Stimulated activated CD8-positive, alpha-beta memory T cell treated with anti-CD3 and anti-CD28 coated beads, Interleukin-12 subunit alpha, Interleukin-12 subunit beta, amount 100 ng/mL, for 4 hours (primary cell): ENCODE results near the gene CCDC38.
"Not testable (repeated sequence)": the region's sequence is repeated elsewhere in the genome, so short reads cannot be mapped to it uniquely, and the experiment has no call there.

Source experiments
- DNase-seq: peaks from one replicate; pipeline ENCODE4 v3.0.0-alpha.2; 2020; ENCODE audit warnings: low read depth

The CCDC38 gene

DNA sequence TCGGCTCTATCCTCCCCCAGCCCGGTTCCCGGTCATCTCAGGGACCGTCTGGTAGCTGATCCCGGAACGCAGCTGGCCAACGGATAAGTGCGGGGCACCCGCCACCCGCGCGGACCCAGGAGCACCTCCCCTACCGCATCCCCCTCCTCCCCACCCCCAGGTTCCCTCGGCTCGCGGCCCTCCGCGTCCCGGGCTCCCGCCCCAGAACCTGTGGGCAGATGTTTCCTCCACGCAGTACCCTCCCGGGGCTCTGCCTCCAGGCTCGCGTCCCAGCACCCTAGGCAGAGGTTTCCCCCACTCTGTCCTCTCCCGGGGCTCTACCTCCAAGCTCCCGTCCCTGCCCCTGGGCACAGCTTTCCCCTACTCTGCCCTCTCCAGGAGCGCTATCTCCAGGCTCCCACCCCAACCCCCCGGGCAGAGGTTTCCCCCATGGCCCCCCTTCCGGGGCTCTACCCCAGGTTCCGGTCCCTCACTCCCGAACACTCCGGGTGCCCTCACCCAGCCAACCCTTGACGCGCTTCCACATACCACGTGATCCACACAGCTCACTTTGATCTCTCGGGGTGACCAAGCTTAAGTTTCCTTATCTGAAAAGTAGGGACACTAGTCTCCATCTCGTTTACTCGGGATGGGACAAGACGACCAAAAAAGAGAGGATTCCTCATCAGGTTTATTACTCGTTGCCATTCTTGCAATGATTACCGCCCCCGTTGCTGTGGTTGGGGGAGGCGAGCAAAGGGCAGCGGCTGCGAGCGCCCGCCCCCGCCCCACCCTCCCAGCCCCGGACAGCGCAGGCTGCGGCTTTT lies at the start of gene CCDC38:
CCDC38 (minus strand) TSS at position 91 of the 806 bp plus-strand sequence. CDS start 6,105 bp downstream, outside the sequence.
- DNase-seq, result peak; percentile 71

GRCh38 chr12:95990136-95990535 lies 47.7 kb upstream of the CCDC38 start:
- DNase-seq, result no peak

DNA sequence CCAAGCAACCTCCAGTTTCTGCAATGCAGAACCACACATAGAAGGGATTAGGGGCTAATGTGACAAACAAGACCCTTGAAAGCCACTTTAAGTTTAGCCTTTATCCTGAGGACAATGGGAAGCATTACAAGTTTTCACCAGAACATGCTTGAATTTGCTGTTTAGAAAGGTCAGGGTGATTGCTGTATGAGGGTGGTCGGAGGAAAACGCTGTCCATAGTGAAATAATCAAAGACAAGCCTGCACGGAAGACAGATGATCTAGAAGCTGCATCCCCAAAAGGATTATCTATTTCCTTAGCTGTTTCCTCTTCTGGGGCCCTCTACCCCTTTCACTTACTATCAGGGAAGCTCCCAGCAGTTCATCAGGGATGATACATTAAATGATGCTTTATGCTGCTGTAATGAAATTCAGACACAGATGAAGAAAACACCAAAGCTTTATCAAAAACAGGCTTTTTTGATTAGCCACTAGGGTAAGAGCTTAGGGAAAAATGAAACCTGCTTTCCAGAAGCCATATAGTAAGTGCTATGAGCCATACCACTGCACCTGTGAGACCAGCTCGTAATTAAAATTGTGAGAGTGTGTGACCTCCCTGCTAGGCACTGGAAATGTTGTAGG lies 47.2 kb upstream of the CCDC38 start:
- no peak for DNase-seq

DNA sequence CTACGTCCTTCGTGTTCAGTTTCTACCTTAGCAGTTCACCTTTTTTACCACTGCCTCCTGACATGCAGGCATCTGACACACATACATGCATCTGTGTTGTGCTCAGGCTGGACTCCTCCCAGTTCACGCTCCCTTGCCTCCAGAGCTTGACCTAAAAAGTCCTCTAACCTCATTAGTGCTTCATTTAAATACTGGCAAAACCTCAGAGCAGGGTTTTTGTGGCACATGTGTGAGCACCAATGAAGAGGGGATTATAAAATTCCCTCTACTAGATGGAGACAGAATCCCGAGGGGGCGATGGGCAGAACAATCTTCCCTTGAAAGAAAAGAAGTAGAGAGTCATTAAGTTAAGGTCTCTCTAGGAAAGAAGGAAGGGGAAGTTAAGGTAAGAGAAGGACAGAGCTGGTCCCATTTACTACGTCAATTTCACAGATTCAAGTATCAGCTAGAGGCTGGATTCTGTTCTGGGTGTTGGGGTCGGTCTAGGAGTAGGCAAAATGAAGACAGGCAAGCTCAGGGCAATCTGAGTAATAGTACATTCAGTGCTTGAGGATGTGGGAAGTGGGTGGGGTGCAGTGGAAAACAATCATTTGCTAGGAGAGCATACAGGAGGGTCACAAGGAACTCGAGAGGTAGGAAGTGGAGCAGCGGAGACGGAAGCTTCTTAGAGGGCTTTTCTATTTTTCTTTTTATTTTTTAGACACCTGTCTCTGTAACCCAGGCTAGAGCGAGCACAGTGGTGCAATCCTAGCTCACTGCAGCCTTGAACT lies 46.3 kb upstream of the CCDC38 start:
- DNase-seq, result no peak

DNA sequence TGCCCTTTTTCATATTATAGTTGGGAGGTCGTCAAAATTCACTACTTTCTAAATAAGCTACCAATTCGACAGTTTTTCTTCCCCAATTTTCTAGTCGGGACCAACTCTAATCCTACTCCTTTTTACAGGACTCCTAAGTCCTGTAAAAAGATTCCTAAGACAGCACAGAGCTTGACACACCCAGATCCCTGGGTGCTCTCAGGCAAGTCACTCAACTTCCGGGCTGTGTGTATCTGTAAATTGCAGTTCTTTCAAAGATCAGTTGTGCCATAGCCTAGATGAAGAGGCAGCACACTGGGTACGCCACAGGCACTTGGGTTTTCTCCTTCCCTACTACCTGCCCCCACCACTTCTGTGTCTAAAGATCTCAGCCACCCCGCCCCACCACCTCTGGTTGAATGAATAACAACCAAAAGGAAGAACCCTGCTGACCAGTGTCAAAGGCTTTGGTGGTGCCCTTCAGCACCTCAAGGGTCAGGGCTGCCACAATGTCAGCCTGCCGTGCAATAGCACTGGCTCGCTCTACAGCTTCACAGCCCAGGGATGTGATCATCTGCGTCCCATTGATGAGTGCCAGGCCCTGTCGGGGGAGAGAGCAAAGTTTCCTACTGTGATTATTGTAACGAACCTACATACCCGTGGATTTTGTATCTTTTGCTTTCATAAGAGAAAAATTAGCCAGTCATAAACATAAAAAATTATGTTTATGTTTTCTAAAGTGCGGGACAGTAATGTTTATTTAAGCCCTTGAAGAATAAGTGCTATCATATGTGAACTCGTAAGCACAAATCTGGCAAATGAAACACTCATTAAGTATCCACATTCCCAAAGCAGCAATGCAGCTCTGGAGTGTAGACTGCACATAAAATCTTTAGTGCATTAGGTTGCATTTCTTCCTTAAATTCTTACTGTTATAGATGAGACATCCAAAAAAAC lies 44.5 kb upstream of the CCDC38 start:
- no peak for DNase-seq

GRCh38 chr12:95984682-95985081 lies 42.3 kb upstream of the CCDC38 start:
- no peak for DNase-seq

DNA sequence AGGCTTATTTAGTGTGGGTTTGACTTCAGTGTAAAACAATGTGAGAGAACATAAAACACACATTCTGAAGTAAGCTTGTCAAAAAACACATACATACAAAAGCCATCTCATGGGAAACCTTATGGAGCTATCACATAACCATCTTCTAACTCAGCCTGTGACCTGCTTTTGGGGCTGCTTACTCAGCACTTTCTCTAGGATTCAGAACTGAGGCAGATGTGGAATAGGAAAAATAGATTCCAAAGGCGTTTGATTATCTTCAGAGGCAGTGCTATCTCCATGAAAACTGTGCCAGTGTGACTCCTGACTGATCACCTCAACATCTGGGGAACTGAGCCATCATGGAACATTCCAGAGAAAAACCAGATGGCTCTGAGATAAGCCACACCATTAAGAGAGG lies 40.2 kb upstream of the CCDC38 start:
- no peak for DNase-seq

GRCh38 chr12:95980437-95980836 lies 38.0 kb upstream of the CCDC38 start:
- no peak for DNase-seq

- DNase-seq, result no peak
Observed at GRCh38 chr12:95978774-95979173, 36.4 kb upstream of the CCDC38 start.

GRCh38 chr12:95978351-95978750 lies 35.9 kb upstream of the CCDC38 start:
- no peak for DNase-seq

- no peak for DNase-seq
Observed at GRCh38 chr12:95977764-95978305, 35.4 kb upstream of the CCDC38 start.

DNA sequence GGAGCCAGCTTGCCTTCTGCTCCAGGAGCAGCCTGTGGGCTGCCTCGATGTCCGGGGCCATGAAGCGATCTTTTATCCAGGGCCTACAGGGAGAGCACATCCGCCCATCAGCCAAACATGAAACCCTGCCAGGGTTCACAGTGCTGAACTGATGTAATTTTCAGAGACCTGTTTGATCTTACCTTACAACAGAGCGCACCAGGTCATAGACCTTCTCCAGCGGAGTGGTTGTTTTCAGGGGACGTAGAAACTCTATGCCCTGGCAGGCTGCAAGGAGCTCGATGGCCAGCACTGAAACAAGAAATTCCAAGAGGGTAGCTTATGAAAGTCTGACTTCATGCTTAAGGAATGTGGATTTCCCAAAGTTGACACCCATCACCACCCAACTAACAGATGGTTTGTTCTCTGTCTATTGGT lies 34.0 kb upstream of the CCDC38 start:
- DNase-seq, result no peak

GRCh38 chr12:95975491-95975890 lies 33.1 kb upstream of the CCDC38 start:
- no peak for DNase-seq

DNA sequence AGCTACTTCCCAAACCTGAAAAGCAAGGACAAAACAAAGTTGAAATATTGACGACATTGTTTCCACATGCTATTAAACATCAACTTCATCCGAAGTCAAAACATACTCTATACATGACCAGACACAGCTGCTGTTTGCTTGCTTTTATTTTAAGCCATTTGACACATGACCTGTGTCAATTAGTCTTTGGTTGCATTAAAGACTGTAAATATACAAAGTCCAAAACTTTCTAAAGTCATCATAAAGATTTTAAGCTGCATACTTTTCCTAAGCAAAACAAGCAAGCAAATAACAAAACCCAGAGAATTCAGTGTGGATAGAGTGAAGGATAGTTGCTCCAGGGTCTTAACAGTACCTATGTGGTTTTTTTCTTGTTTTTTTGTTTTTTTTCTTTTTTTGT lies 31.9 kb upstream of the CCDC38 start:
- no peak for DNase-seq

DNA sequence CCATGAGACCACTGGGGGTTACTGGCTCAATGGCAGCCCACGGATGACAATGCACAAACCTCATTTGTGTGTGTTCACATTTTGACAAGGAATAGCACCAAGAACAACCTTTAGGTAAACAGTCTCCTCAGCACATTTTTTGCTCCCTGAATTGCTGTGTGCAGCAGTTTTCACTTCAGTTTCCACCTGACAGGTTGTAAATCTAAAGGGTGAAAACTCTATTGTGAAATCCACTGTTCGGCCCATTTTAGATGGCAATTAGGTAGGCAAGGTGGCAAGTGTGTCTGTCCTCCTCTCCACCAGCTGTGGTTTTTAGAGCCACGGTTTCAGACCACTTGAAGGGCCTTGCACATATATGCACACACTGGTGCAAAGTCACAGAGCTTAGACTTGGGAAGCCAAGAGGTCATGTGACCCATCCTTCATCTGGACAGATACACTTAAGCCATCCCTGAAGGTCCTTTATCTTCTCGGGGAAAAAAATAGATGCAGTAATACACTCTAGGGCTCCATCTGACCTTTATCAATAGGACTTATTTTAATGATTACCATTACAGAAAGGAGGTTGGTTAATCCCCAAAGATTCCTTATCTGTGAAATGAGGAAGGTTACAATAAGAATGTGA lies 30.5 kb upstream of the CCDC38 start:
- DNase-seq, result no peak

GRCh38 chr12:95970905-95971304 lies 28.5 kb upstream of the CCDC38 start:
- DNase-seq, result no peak

DNA sequence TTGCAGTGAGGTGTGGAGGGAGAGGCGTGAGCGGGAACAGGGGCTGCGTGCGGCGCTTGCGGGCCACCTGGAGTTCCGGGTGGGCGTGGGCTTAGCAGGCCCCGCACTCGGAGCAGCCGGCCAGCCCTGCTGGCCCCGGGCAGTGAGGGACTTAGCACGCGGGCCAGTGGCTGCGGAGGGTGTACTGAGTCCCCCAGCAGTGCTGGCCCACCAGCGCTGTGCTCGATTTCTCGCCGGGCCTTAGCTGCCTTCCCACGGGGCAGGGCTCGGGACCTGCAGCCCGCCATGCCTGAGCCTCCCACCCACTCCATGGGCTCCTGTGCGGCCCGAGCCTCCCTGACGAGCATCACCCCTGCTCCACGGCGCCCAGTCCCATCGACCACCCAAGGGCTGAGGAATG lies 26.7 kb upstream of the CCDC38 start:
- DNase-seq, result not testable (repeated sequence)

DNA sequence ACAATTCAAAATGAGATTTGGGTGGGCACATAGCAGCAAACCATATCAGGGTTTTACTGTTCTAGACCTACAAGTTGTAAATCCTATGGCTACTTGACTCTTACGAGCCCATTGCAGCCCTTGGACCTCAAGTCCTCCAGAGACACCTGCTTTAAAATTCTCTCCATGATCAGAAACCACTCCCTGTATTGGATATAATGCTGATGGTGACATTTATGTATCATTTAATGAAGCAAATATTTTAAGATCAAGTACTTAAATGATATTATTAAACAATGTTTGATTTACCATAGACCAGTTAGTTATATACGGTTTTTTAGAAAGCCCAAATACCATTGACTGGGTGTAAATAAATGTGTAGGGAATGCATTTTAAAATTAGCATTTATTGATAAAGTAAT lies 24.9 kb upstream of the CCDC38 start:
- DNase-seq, result no peak

DNA sequence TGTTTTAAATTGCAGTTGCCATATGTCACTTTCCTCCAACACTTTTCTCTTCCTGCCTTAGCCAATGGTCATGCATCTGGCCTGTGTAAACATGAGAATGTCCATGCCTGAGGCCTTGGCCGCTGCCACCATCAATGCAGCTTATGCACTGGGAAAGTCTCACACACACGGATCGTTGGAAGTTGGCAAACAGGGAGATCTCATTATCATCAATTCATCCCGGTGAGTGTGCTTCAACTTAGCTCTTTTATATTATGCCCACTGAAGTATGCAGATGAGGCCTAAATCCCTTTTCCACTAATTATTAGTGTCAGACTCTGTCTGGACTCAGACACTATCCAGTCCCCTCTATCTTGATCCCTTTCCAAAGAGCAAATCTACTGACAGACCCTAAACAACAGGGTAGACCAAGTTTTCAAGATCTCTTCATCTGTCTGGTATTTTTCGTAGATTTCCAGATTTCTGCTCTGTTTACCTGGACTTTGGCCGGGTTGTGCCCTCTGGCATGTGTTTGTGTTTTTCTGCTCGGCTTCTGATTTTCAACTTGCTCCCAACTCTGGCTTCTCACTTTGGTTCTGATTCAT lies 24.0 kb upstream of the CCDC38 start:
- no peak for DNase-seq

DNA sequence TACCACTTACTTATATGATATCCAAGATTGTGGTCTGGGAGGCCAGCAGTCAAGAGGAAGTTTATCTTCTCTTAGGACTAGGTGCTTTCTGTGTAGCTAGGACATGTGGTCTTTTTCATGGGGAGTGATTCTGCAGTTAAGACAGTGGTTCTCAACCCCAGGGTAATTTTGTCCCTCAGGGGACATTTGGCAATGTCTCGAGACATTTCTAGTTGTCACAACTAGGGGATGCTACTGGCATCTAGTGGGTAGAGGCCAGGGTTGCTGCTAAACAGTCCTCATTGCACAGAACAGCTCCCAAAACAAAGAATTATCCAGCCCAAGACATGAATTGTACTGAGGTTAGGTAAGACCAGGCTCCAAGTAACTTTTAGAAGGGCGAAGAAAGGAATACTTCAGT lies 20.7 kb upstream of the CCDC38 start:
- no peak for DNase-seq

DNA sequence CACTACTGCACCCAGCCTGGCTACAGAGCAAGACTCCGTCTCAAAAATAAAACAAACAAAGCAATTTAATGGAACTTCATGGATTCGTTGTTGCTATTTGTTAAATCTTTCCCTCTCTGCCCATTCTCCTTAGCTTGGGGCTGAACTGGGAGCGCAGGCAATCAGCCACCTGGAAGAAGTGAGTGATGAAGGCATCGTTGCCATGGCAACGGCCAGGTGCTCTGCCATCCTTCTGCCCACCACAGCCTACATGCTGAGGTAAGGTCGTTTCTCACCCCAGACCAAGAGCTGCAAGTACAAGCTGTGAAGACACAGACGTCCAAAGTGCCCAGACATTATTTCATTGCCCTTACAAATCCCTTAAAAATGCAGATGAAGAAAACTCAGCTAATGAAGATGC lies 19.8 kb upstream of the CCDC38 start:
- DNase-seq, result no peak
